Upper lobe of right lung (tissue), 1 donor: ENCODE measurements around the gene TP53AIP1. TPM values are rescaled to one million over a fixed set of nuclear protein-coding genes. Genes with fewer than 3 reads are reported as not detected.
"Not testable (repeated sequence)": the region's sequence is repeated elsewhere in the genome, so short reads cannot be mapped to it uniquely, and the experiment has no call there.

ENCODE experiments used
- ATAC-seq: fragments of 200-7000 bp; cut with Tn5 transposase; one replicate; pipeline ENCODE4 v1.9.1; 2020; ENCODE audit warnings: mild to moderate bottlenecking, moderate library complexity
- DNase-seq: peaks from one replicate; pipeline ENCODE4 v3.0.0-alpha.2; 2020
- H3K27ac ChIP-seq: fragments of 200-600 bp; one replicate; pipeline ENCODE4 v1.8.0; 2022
- H3K27me3 ChIP-seq: fragments of 200-600 bp; one replicate; pipeline ENCODE4 v1.8.0; 2022; ENCODE audit warnings: mild to moderate bottlenecking
- H3K36me3 ChIP-seq: fragments of 200-600 bp; one replicate; pipeline ENCODE4 v1.8.0; 2022
- H3K4me1 ChIP-seq: fragments of 200-600 bp; one replicate; pipeline ENCODE4 v1.8.0; 2022
- H3K4me3 ChIP-seq: fragments of 200-600 bp; one replicate; pipeline ENCODE4 v1.8.0; 2022; ENCODE audit warnings: mild to moderate bottlenecking
- H3K9me3 ChIP-seq: fragments of 200-600 bp; one replicate; pipeline ENCODE4 v1.8.0; 2022
- intact Hi-C: fragments of 100-400 bp; cut with DNase I; formaldehyde crosslinking; loops from one replicate; pipeline ENCODE4 v1.11.0; 2022
- total RNA-seq: library from RNA; stranded (reverse); fragmentation: NEBNext Ultra II Directional; extraction: Animal tissue kit (Norgen Biotek cat#: 25700); gene quantifications from one replicate; pipeline ENCODE4 v1.2.1, GENCODE V29; 2021
- TF ChIP-seq, protein P1 (sequence below): fragments of 200-600 bp; IDR thresholded peaks from one replicate; pipeline ENCODE4 v1.8.0; 2022; ENCODE audit warnings: antibody characterized with exemption
- donor health status: DM: no; HTN: yes; CAD: no; lungs with severe emphysema.

Gene TP53AIP1
- total RNA-seq, 1 donor from 2014 or later, result not detected

DNA sequence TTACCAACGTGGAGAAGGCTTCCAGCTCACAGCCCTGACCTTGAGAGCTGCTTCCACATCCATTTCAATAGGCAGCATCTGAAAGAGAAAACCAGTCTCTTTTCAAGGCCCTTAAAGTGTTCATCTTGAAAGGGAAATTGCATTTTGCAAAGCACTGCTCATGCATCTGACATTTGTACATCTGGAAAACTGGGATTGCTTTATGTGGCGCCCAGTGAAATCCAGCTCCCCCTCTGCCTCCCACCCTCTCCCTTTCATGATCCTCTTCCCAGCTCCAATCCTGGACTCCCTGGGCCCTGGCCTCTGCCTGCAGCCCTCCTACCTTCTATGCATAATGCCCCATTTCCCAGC, 17.4 kb downstream of the TP53AIP1 start:
- no peaks in the 10 kb centered on the region for H3K4me1 ChIP-seq
- no peaks in the 10 kb centered on the region for H3K9me3 ChIP-seq
- peaks cover 3% of the 10 kb centered on the region for H3K27me3 ChIP-seq
- no peak overlapping the region for H3K27ac ChIP-seq
- TF ChIP-seq, protein P1, sequence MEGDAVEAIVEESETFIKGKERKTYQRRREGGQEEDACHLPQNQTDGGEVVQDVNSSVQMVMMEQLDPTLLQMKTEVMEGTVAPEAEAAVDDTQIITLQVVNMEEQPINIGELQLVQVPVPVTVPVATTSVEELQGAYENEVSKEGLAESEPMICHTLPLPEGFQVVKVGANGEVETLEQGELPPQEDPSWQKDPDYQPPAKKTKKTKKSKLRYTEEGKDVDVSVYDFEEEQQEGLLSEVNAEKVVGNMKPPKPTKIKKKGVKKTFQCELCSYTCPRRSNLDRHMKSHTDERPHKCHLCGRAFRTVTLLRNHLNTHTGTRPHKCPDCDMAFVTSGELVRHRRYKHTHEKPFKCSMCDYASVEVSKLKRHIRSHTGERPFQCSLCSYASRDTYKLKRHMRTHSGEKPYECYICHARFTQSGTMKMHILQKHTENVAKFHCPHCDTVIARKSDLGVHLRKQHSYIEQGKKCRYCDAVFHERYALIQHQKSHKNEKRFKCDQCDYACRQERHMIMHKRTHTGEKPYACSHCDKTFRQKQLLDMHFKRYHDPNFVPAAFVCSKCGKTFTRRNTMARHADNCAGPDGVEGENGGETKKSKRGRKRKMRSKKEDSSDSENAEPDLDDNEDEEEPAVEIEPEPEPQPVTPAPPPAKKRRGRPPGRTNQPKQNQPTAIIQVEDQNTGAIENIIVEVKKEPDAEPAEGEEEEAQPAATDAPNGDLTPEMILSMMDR, result no peak
- intact Hi-C loops, result no loop called here
- no peak for ATAC-seq
- DNase-seq, result no peak
- no peaks in the 10 kb centered on the region for H3K36me3 ChIP-seq
- no peak overlapping the region for H3K4me3 ChIP-seq

DNA sequence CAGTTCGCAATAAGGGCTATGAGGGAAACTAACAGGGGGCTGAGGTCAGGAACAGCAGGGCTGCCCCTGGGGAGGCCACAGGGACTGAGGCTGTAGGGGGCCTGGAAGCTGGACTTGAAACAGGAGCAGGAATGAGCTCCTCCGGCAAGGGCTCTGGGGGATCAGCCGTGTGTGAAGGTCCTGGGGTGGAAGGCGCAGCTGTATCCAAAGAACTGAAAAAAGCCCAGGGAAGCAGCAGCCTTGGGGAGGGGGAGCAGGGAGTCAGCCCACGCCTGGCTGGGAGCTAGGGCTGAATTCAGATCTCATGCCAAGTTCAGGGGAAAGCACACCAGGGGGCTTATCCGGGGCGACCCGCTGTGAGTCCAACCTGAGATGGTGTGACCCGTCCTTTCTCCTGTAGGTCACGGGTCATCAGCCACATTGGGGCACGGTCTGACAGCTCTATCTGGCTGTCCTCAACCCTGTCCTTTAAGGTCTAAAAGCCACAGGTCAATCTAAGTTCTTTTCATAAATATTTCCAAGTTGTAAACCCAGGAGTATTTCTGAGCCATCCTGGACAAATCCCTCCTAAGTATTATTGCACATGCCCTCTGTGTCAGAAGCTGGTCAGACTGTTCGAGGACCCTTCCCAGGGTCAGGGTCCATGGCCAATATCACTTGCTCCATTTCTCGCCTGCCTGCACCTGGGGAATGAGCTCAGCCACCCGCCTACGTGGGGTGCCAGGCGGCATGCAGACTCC, 18.0 kb downstream of the TP53AIP1 start:
- Histone ChIP-seq H3K27me3 (peaks cover 3% of the 10 kb centered on the region), H3K9me3 (no peaks in the 10 kb centered on the region), H3K4me1 (no peaks in the 10 kb centered on the region), H3K27ac (no peak overlapping the region), H3K4me3 (no peak overlapping the region), H3K36me3 (no peaks in the 10 kb centered on the region)
- DNase-seq (no peak), ATAC-seq (no peak)
- intact Hi-C loops, result no loop called here
- TF ChIP-seq, protein P1, result no peak

DNA sequence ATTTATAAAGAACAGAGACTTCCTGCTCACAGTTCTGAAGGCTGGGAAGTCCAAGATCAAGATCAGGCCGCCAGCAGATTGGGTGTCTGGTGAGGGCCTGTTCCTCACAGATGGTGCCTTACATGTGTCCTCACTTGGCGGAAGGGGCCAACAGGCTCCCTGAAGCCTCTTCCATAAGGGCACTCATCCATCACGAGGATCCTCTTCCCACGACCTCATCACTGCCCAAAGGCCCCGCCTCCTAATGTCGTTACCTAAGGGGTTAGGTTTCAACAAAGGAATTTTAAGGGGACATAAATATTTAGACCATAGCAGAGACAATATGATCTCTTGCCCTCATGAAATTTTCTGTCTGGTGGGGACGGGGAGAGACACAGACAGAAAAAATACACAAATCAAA, 18.6 kb downstream of the TP53AIP1 start:
- H3K4me3 ChIP-seq, result no peak overlapping the region
- H3K27me3 ChIP-seq, result peaks cover 3% of the 10 kb centered on the region
- no peaks in the 10 kb centered on the region for H3K9me3 ChIP-seq
- no peak for DNase-seq
- ATAC-seq, result no peak
- H3K27ac ChIP-seq, result no peak overlapping the region
- no peaks in the 10 kb centered on the region for H3K4me1 ChIP-seq
- intact Hi-C loops, result no loop called here
- no peaks in the 10 kb centered on the region for H3K36me3 ChIP-seq
- TF ChIP-seq, protein P1, result no peak

DNA sequence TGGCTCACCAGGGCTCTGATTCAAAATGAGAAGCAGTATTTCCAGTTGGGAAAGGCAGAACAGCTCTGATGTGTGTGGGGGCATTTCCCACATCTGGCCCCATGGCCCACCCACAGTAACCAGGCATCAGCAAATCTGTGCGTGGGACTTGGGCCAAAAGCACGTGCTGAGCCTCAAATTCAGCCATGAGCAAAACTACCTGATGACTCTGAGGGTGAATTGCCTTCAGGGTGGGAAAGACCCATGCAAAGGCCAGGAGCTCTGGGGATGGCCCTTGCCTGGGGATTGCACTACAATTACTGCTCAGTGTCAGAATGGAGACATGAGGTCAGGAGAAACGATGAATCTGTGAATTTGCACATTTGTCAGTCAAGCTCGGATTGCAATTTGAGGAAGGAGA, 20.9 kb downstream of the TP53AIP1 start:
- intact Hi-C loops, result no loop called here
- no peaks in the 10 kb centered on the region for H3K9me3 ChIP-seq
- TF ChIP-seq, protein P1, result no peak
- peaks cover 3% of the 10 kb centered on the region for H3K27me3 ChIP-seq
- DNase-seq, result no peak
- no peak overlapping the region for H3K4me3 ChIP-seq
- no peak overlapping the region for H3K27ac ChIP-seq
- H3K36me3 ChIP-seq, result no peaks in the 10 kb centered on the region
- no peak for ATAC-seq
- no peaks in the 10 kb centered on the region for H3K4me1 ChIP-seq

DNA sequence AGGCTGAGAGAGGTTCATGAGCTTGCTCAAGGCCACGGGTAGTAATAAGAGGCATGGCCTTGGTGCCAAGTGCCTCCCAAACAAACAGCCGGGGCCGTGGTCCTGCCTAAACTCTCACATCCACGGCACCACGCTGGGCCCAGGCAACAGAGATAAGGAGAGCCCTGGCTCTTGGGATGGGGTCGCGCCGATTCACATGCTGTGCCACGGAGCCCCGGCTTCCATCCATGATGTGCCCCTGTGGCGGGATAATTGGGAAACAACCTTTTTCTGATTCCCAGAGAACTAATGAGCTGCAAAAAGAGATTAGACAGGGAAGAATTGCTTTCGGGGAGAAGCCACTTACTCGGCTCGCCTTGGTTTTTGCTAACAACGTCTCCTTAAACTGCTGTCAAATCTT, 22.0 kb downstream of the TP53AIP1 start:
- Histone ChIP-seq H3K4me3 (no peak overlapping the region), H3K27me3 (no peaks in the 10 kb centered on the region), H3K9me3 (no peaks in the 10 kb centered on the region), H3K36me3 (no peaks in the 10 kb centered on the region), H3K4me1 (no peaks in the 10 kb centered on the region), H3K27ac (no peak overlapping the region)
- no peak for ATAC-seq
- TF ChIP-seq, protein P1, result no peak
- intact Hi-C loops, result no loop called here
- DNase-seq, result no peak

DNA sequence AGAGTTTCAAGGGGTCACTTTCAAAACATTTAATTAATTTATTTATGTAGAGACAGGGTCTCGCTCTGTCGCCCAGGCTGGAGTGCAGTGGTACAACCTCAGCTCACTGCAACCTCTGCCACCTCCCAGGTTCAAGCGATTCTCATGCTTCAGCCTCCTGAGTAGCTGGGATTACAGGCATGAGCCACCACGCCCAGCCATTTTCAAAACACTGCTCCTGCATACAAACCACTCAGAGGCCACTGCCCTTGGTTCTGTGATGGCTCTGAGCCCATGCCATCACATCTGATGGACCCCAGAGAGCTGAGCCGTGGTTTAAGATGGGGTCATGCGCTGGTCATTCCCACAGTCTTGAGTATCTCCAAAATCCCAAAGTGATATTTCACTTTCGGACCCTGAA, 23.0 kb downstream of the TP53AIP1 start:
- H3K27me3 ChIP-seq, H3K27ac ChIP-seq, DNase-seq, intact Hi-C loops, H3K9me3 ChIP-seq, ATAC-seq, H3K4me1 ChIP-seq, H3K4me3 ChIP-seq, H3K36me3 ChIP-seq: not testable (repeated sequence)
